HCT116 (cell line): Measurements from ENCODE around the gene CENPT. TPM values are rescaled to one million over a fixed set of nuclear protein-coding genes. Genes with fewer than 3 reads are reported as not detected.

ENCODE experiments used
- ATAC-seq: fragments of 200-7000 bp; cut with Tn5 transposase; 2 replicates; pipeline ENCODE4 v1.9.1; 2020; ENCODE audit warnings: mild to moderate bottlenecking, moderate library complexity
- BruUV-seq: library from RNA; stranded (reverse); fragments of 400-500 nt; replicated peaks from 2 replicates; lab custom pipeline; 2021; lab: Mats Ljungman, UMichigan
- CTCF ChIA-PET: fragments of 300-600 bp; sonication (Branson Sonifier 250); formaldehyde crosslinking; loops from one replicate; lab custom pipeline; 2021; ENCODE audit warnings: antibody characterized with exemption; lab: Charles Lee
- POLR2A ChIA-PET: fragments of 300-600, 350-600 bp; sonication (Branson Sonifier 250); formaldehyde crosslinking; loops from one replicate; lab custom pipeline; 2021; ENCODE audit warnings: antibody characterized with exemption; lab: Charles Lee
- RAD21 ChIA-PET, 2 experiments: fragments of 300-600 bp; sonication (Branson Sonifier 250); formaldehyde crosslinking; loops; one replicate each; lab custom pipeline; 2023; ENCODE audit warnings: low total read pairs in 2 of 2; ENCODE audit not compliant: uncharacterized antibody in 2 of 2, unreplicated experiment in 2 of 2, low non-redundant PET in 1 of 2; lab: Charles Lee
- DNase-seq: peaks from one replicate; pipeline ENCODE4 v3.0.0-alpha.2; 2010; ENCODE audit warnings: low read depth, low spot score
- H2AFZ ChIP-seq: fragments of 200-600 bp; shearing (Covaris generic), sonication (generic); 2 replicates; pipeline ENCODE4 v1.6.1; 2017; ENCODE audit warnings: low read depth, mixed run types, mixed read lengths, antibody characterized with exemption, low read length; ENCODE audit not compliant: poor library complexity, severe bottlenecking
- H3K27ac ChIP-seq: 2 replicates; pipeline ENCODE4 v1.5.1; 2012; ENCODE audit warnings: low read depth, low read length
- H3K27me3 ChIP-seq: fragments of 200-600 bp; sonication (generic); 2 replicates; pipeline ENCODE4 v1.6.1; 2016; ENCODE audit warnings: mixed run types, low read length, mixed read lengths; ENCODE audit not compliant: insufficient read depth
- H3K36me3 ChIP-seq, 2 experiments: fragments of 200-500 bp in 1 of 2; fragments of 200-600 bp in 1 of 2; sonication (Bioruptor generic) in 1 of 2; sonication (generic) in 1 of 2; 2 replicates each; pipeline versions ENCODE4 v1.5.1 to v1.6.1; 2014 to 2016; ENCODE audit warnings: low read length in 2 of 2, inconsistent platforms in 1 of 2, mixed read lengths in 1 of 2, mixed run types in 1 of 2; ENCODE audit not compliant: insufficient read depth in 2 of 2, control insufficient read depth in 1 of 2
- H3K4me1 ChIP-seq, 2 experiments: fragments of 200-600 bp in 1 of 2; sonication (generic) in 1 of 2; 2 replicates each; pipeline versions ENCODE4 v1.5.1 to v1.6.1; 2012 to 2017; ENCODE audit warnings: low read length in 2 of 2, inconsistent platforms in 1 of 2, mild to moderate bottlenecking in 1 of 2, mixed read lengths in 1 of 2, mixed run types in 1 of 2, moderate library complexity in 1 of 2; ENCODE audit not compliant: insufficient read depth in 2 of 2, control insufficient read depth in 1 of 2
- H3K4me2 ChIP-seq: fragments of 200-600 bp; sonication (generic); 2 replicates; pipeline ENCODE4 v1.6.1; 2017; ENCODE audit warnings: mixed run types, low read length, mixed read lengths
- H3K4me3 ChIP-seq, 2 experiments: fragments of 200-600 bp in 1 of 2; sonication (generic) in 1 of 2; replicated peaks in 1 of 2; 2 replicates each; pipeline ENCODE4 v1.5.1; 2011 to 2016; ENCODE audit warnings: low read length in 2 of 2, control low read depth in 1 of 2, low read depth in 1 of 2, mild to moderate bottlenecking in 1 of 2, mixed read lengths in 1 of 2, mixed run types in 1 of 2
- H3K79me2 ChIP-seq: fragments of 200-600 bp; sonication (generic); 2 replicates; pipeline ENCODE4 v1.6.1; 2017; ENCODE audit warnings: mild to moderate bottlenecking, mixed run types, low read length, moderate library complexity, mixed read lengths; ENCODE audit not compliant: insufficient read depth
- H3K9ac ChIP-seq: fragments of 200-600 bp; sonication (generic); 2 replicates; pipeline ENCODE4 v1.6.1; 2016; ENCODE audit warnings: low read length, mixed read lengths
- H3K9me2 ChIP-seq: fragments of 200-600 bp; sonication (generic), shearing (Covaris generic); 2 replicates; pipeline ENCODE4 v1.6.1; 2017; ENCODE audit warnings: mixed run types, mild to moderate bottlenecking, moderate library complexity; ENCODE audit not compliant: insufficient read depth
- H3K9me3 ChIP-seq, 2 experiments: fragments of 200-500 bp in 1 of 2; fragments of 200-600 bp in 1 of 2; sonication (Bioruptor generic) in 1 of 2; sonication (generic) in 1 of 2; 2 replicates each; pipeline ENCODE4 v1.6.1; 2014 to 2017; ENCODE audit warnings: low read length in 2 of 2, mixed read lengths in 2 of 2, inconsistent platforms in 1 of 2, low read depth in 1 of 2, mild to moderate bottlenecking in 1 of 2, mixed run types in 1 of 2, moderate library complexity in 1 of 2; ENCODE audit not compliant: control insufficient read depth in 1 of 2, insufficient read depth in 1 of 2
- H4K20me1 ChIP-seq: fragments of 200-600 bp; sonication (generic), shearing (Covaris generic); 2 replicates; pipeline ENCODE4 v1.6.1; 2017; ENCODE audit warnings: mixed run types, mild to moderate bottlenecking, moderate library complexity; ENCODE audit not compliant: insufficient read depth
- CBX3 ChIP-seq: IDR thresholded peaks from 2 replicates; pipeline ENCODE4 v1.6.1; 2012; ENCODE audit warnings: low read depth
- CTCF ChIP-seq, 3 experiments: fragments of 200-600 bp in 1 of 3; sonication (generic) in 1 of 3; IDR thresholded peaks in 2 of 3; conservative IDR thresholded peaks in 1 of 3; 2 replicates each; pipeline ENCODE4 v1.5.1; 2012 to 2017; ENCODE audit warnings: low read depth in 2 of 3, low read length in 2 of 3, antibody characterized with exemption in 1 of 3, borderline replicate concordance in 1 of 3, control low read depth in 1 of 3, mild to moderate bottlenecking in 1 of 3, mixed read lengths in 1 of 3, mixed run types in 1 of 3, moderate library complexity in 1 of 3; ENCODE audit not compliant: insufficient read depth in 1 of 3
- ELF1 ChIP-seq: IDR thresholded peaks from 2 replicates; pipeline ENCODE4 v1.6.1; 2012; ENCODE audit warnings: low read depth, borderline replicate concordance
- FOSL1 ChIP-seq: IDR thresholded peaks from 2 replicates; pipeline ENCODE4 v1.6.1; 2012; ENCODE audit warnings: low read depth
- JUND ChIP-seq: IDR thresholded peaks from 2 replicates; pipeline ENCODE4 v1.6.1; 2012
- POLR2AphosphoS5 ChIP-seq: IDR thresholded peaks from 2 replicates; pipeline ENCODE4 v1.6.1; 2011; ENCODE audit warnings: mild to moderate bottlenecking, low read depth, low read length, moderate library complexity
- SIN3A ChIP-seq: IDR thresholded peaks from 2 replicates; pipeline ENCODE4 v1.6.1; 2012; ENCODE audit warnings: low read depth
- YY1 ChIP-seq: IDR thresholded peaks from 2 replicates; pipeline ENCODE4 v1.6.1; 2011; ENCODE audit warnings: low read length, low read depth, moderate library complexity, mild to moderate bottlenecking; ENCODE audit not compliant: insufficient replicate concordance; ENCODE audit errors: extremely low read depth
- ZNF274 ChIP-seq: fragments of 200-500 bp; sonication (Bioruptor generic); IDR thresholded peaks from 2 replicates; pipeline ENCODE4 v1.6.1; 2014; ENCODE audit warnings: mild to moderate bottlenecking, low read depth, low read length, inconsistent platforms
- intact Hi-C: fragments of 100-400 bp; cut with micrococcal nuclease; formaldehyde crosslinking; loops from 2 replicates; pipeline ENCODE4 v1.10.0; 2022
- total RNA-seq: library from RNA; stranded (reverse); gene quantifications from one replicate; pipeline ENCODE4 v1.2.1, GENCODE V29; 2021; ENCODE audit not compliant: unreplicated experiment
- TF ChIP-seq, protein P1 (sequence below): IDR thresholded peaks from 2 replicates; pipeline ENCODE4 v1.6.1; 2012

CENPT gene
- total RNA-seq, 1 experiment from 2014 or later: 40.5 TPM

DNA sequence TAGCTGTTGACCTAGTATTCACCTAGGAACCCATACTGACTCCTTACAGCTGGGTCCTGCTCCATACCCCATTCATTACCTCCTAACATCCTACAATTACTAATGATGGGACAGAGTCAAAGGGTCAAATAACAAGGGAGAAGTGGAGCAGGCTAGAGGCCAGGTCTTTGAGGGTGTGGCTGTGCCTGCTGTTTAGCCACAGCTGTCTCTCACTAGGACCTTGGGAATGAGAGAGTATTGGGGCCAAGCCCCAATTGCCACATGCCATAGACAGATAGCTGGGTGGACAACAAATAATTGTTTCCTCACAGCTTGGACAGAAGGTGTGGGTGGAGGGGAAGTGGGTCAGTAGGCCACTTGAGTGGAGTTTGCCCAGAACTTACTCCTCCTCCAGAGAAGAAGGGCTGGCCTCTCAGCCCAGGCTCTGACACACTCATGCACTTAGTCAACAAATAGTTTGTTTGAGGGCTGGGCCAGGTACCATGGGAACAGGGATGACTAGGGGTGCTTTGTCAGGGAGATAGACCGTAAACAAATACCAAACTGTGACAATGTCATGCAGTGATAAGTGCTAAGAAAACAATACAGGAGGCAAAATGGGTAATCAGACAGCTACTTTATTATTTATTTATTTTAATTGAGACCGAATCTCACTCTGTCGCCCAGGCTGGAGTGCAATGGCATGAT lies 10.2 kb upstream of the CENPT start:
- Histone ChIP-seq H3K4me2 (peak overlapping the region; percentile 31), H3K79me2 (peaks cover 98% of the 10 kb centered on the region), H2AFZ (no peak overlapping the region), H3K36me3 (peaks cover 0 to 17% of the 10 kb centered on the region in 2 experiments; a peak in 1 of 4 replicates), H4K20me1 (peaks cover 9% of the 10 kb centered on the region; the same call in 1 of the 2 replicates), H3K4me1 (peaks cover 14 to 54% of the 10 kb centered on the region in 2 experiments; a peak in 3 of 4 replicates), H3K4me3 (no peak overlapping the region), H3K9me3 (no peaks in the 10 kb centered on the region), H3K9me2 (no peaks in the 10 kb centered on the region), H3K27ac (no peak overlapping the region), H3K9ac (no peak overlapping the region), H3K27me3 (no peaks in the 10 kb centered on the region)
- ChIA-PET RAD21 (no interaction called here), CTCF (no interaction called here), POLR2A (no interaction called here)
- DNase-seq: no peak
- ATAC-seq: peak; percentile 67
- no TSS peak for BruUV-seq
- TF ChIP-seq YY1: no peak
- TF ChIP-seq, protein P1, sequence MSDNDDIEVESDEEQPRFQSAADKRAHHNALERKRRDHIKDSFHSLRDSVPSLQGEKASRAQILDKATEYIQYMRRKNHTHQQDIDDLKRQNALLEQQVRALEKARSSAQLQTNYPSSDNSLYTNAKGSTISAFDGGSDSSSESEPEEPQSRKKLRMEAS: no peak
- intact Hi-C loops: no loop called here

- Histone ChIP-seq H3K9me2 (no peaks in the 10 kb centered on the region), H2AFZ (no peak overlapping the region), H3K4me2 (peak overlapping the region; percentile 31; the same call in 1 of the 2 replicates), H3K79me2 (peaks cover 97% of the 10 kb centered on the region), H3K9me3 (no peaks in the 10 kb centered on the region), H3K27me3 (no peaks in the 10 kb centered on the region), H3K36me3 (peaks cover 0 to 17% of the 10 kb centered on the region in 2 experiments; a peak in 1 of 4 replicates), H3K27ac (peak overlapping the region; percentile 10; the same call in 1 of the 2 replicates), H4K20me1 (peaks cover 9% of the 10 kb centered on the region; the same call in 1 of the 2 replicates), H3K4me1 (peaks cover 13 to 47% of the 10 kb centered on the region in 2 experiments; a peak in 3 of 4 replicates), H3K4me3 (no peak overlapping the region), H3K9ac (no peak overlapping the region)
- CTCF ChIA-PET: no interaction called here
- ATAC-seq (no peak; the same call in 1 of the 2 replicates), DNase-seq (no peak)
- RAD21 ChIA-PET: no interaction called here
- no TSS peak for BruUV-seq
- intact Hi-C loops: no loop called here
- POLR2A ChIA-PET: no interaction called here
- no peak for TF ChIP-seq ELF1
- no peak for TF ChIP-seq SIN3A
- TF ChIP-seq POLR2AphosphoS5: no peak
- no peak for TF ChIP-seq YY1
- TF ChIP-seq FOSL1: no peak
- TF ChIP-seq JUND: no peak
- TF ChIP-seq CBX3: no peak
- TF ChIP-seq CTCF (IDR thresholded peaks at IDR 0.05 in 2 of 3, conservative IDR thresholded peaks at IDR 0.05 in 1 of 3; ENCODE audit: borderline replicate concordance in 1 of 3, insufficient read depth in 1 of 3, low read depth in 2 of 3, low read length in 2 of 3): no peak
- no peak for TF ChIP-seq ZNF274
Observed at GRCh38 chr16:67856927-67857546, 9.5 kb upstream of the CENPT start.
